Neural cell (in vitro differentiated cells): ENCODE results near the gene ZBTB25. TPM values are rescaled to one million over a fixed set of nuclear protein-coding genes. Genes with fewer than 3 reads are reported as not detected.

ENCODE experiments used
- H2AFZ ChIP-seq: fragments of 200-600, 300-800 bp; sonication (generic), shearing (Covaris generic); 2 replicates; pipeline ENCODE4 v1.6.0; 2014; ENCODE audit warnings: low read depth, mild to moderate bottlenecking, antibody characterized with exemption, low read length, moderate library complexity
- H3F3A ChIP-seq: fragments of 200-600 bp; shearing (Covaris generic); 2 replicates; pipeline ENCODE4 v1.6.1; 2016; ENCODE audit warnings: mild to moderate bottlenecking, moderate library complexity, mixed read lengths, antibody characterized with exemption, low read length; ENCODE audit not compliant: insufficient read depth, poor library complexity, severe bottlenecking
- H3K27ac ChIP-seq: fragments of 200-600, 300-800 bp; sonication (generic), shearing (Covaris generic); 2 replicates; pipeline ENCODE4 v1.5.1; 2014; ENCODE audit warnings: mild to moderate bottlenecking, low read length, moderate library complexity
- H3K27me3 ChIP-seq: fragments of 300-800, 200-600 bp; sonication (generic), shearing (Covaris generic); 2 replicates; pipeline ENCODE4 v1.6.0; 2014; ENCODE audit warnings: mild to moderate bottlenecking, low read depth, low read length, moderate library complexity; ENCODE audit not compliant: insufficient read depth
- H3K36me3 ChIP-seq: fragments of 300-800, 200-600 bp; sonication (generic), shearing (Covaris generic); 2 replicates; pipeline ENCODE4 v1.5.1; 2014; ENCODE audit warnings: mild to moderate bottlenecking, antibody characterized with exemption, low read length, moderate library complexity; ENCODE audit not compliant: insufficient read depth
- H3K4me2 ChIP-seq: fragments of 300-800, 200-600 bp; sonication (generic), shearing (Covaris generic); 2 replicates; pipeline ENCODE4 v1.6.0; 2014; ENCODE audit warnings: mild to moderate bottlenecking, low read length
- H3K4me3 ChIP-seq: fragments of 300-800, 200-600 bp; sonication (generic), shearing (Covaris generic); 2 replicates; pipeline ENCODE4 v1.5.1; 2014; ENCODE audit warnings: mild to moderate bottlenecking, low read length, moderate library complexity
- H3K79me2 ChIP-seq: fragments of 200-600 bp; shearing (Covaris generic); replicated peaks from 2 replicates; pipeline ENCODE4 v1.6.0; 2014; ENCODE audit warnings: mild to moderate bottlenecking, low read length, moderate library complexity; ENCODE audit not compliant: insufficient read depth
- H3K9ac ChIP-seq: fragments of 300-800, 200-600 bp; sonication (generic), shearing (Covaris generic); 2 replicates; pipeline ENCODE4 v1.6.1; 2016; ENCODE audit warnings: mild to moderate bottlenecking, low read length, mixed read lengths
- H3K9me2 ChIP-seq: fragments of 200-600 bp; shearing (Covaris generic); 2 replicates; pipeline ENCODE4 v1.6.1; 2016; ENCODE audit warnings: mild to moderate bottlenecking, low read length, mixed read lengths; ENCODE audit not compliant: insufficient read depth
- H3K9me3 ChIP-seq: fragments of 200-600, 300-800 bp; sonication (generic), shearing (Covaris generic); 2 replicates; pipeline ENCODE4 v1.6.1; 2016; ENCODE audit warnings: mild to moderate bottlenecking, mixed run types, low read length, moderate library complexity, mixed read lengths
- H4K20me1 ChIP-seq: fragments of 200-600 bp; shearing (Covaris generic); 2 replicates; pipeline ENCODE4 v1.6.1; 2016; ENCODE audit warnings: mild to moderate bottlenecking, mixed run types; ENCODE audit not compliant: insufficient read depth
- CTCF ChIP-seq: fragments of 450-650 bp; IDR thresholded peaks from 2 replicates; pipeline ENCODE4 v1.5.1; 2014; ENCODE audit warnings: antibody characterized with exemption, mild to moderate bottlenecking, moderate library complexity; ENCODE audit not compliant: poor library complexity, severe bottlenecking
- EP300 ChIP-seq: fragments of 450-650 bp; conservative IDR thresholded peaks from 2 replicates; pipeline ENCODE4 v1.6.1; 2014; ENCODE audit warnings: antibody characterized with exemption, mild to moderate bottlenecking, moderate library complexity; ENCODE audit not compliant: poor library complexity, severe bottlenecking
- EZH2 ChIP-seq: fragments of 200-600, 300-800 bp; shearing (Covaris generic), sonication (generic); IDR thresholded peaks from 2 replicates; pipeline ENCODE4 v1.6.1; 2014; ENCODE audit warnings: antibody characterized with exemption, low read length, borderline replicate concordance, mild to moderate bottlenecking; ENCODE audit not compliant: insufficient read depth, poor library complexity, severe bottlenecking
- MXI1 ChIP-seq: fragments of 450-650 bp; conservative IDR thresholded peaks from 2 replicates; pipeline ENCODE4 v1.6.1; 2014; ENCODE audit warnings: antibody characterized with exemption, mild to moderate bottlenecking; ENCODE audit not compliant: poor library complexity, severe bottlenecking
- RAD21 ChIP-seq: fragments of 450-650 bp; conservative IDR thresholded peaks from 2 replicates; pipeline ENCODE4 v1.6.1; 2014; ENCODE audit warnings: antibody characterized with exemption, mild to moderate bottlenecking, moderate library complexity
- REST ChIP-seq: IDR thresholded peaks from 2 replicates; pipeline ENCODE4 v1.6.1; 2012; ENCODE audit warnings: borderline replicate concordance
- SMC3 ChIP-seq: fragments of 450-650 bp; conservative IDR thresholded peaks from 2 replicates; pipeline ENCODE4 v1.6.1; 2014; ENCODE audit warnings: antibody characterized with exemption, mild to moderate bottlenecking, moderate library complexity; ENCODE audit not compliant: poor library complexity
- TAF1 ChIP-seq: IDR thresholded peaks from 2 replicates; pipeline ENCODE4 v1.6.1; 2012; ENCODE audit warnings: low read depth
- polyA plus RNA-seq: library from polyadenylated mRNA; depleted of rRNA; stranded (reverse); fragments of >200 nt; gene quantifications from 2 replicates; pipeline ENCODE4 v1.2.3, GENCODE V29; 2014

The ZBTB25 gene
- polyA plus RNA-seq, 1 donor from 2014 or later = 5.3 TPM

GRCh38 chr14:64531567-64531966 is 27.9 kb upstream of the ZBTB25 start:
- Histone ChIP-seq H3K27me3 (no peaks in the 10 kb centered on the region), H2AFZ (no peak overlapping the region), H3K4me2 (no peak overlapping the region), H3K4me3 (no peak overlapping the region), H3K79me2 (no peaks in the 10 kb centered on the region), H3K9ac (no peak overlapping the region), H3F3A (no peaks in the 10 kb centered on the region), H3K9me2 (no peaks in the 10 kb centered on the region), H3K27ac (no peak overlapping the region), H3K36me3 (no peaks in the 10 kb centered on the region), H3K9me3 (no peaks in the 10 kb centered on the region), H4K20me1 (no peaks in the 10 kb centered on the region)
- no peak for TF ChIP-seq RAD21

GRCh38 chr14:64525354-64525753 is 21.7 kb upstream of the ZBTB25 start:
- no peak overlapping the region for H3K9ac ChIP-seq
- no peaks in the 10 kb centered on the region for H4K20me1 ChIP-seq
- no peaks in the 10 kb centered on the region for H3K9me3 ChIP-seq
- H3K9me2 ChIP-seq = no peaks in the 10 kb centered on the region
- H3K36me3 ChIP-seq = no peaks in the 10 kb centered on the region
- no peak overlapping the region for H3K4me3 ChIP-seq
- H2AFZ ChIP-seq = no peak overlapping the region
- no peak overlapping the region for H3K4me2 ChIP-seq
- no peaks in the 10 kb centered on the region for H3K27me3 ChIP-seq
- no peaks in the 10 kb centered on the region for H3F3A ChIP-seq
- H3K79me2 ChIP-seq = no peaks in the 10 kb centered on the region
- no peak overlapping the region for H3K27ac ChIP-seq
- no peak for TF ChIP-seq MXI1
- TF ChIP-seq SMC3 = no peak
- TF ChIP-seq TAF1 = no peak
- TF ChIP-seq CTCF = no peak
- no peak for TF ChIP-seq EP300
- no peak for TF ChIP-seq REST
- TF ChIP-seq EZH2 = no peak
- no peak for TF ChIP-seq RAD21
